GM12891 (cell line): ENCODE data around the gene LGALS4.

ENCODE experiments used
- POLR2A ChIP-seq: IDR thresholded peaks from 2 replicates; pipeline ENCODE4 v1.6.1; 2011; ENCODE audit warnings: low read depth, low read length, control low read depth
- POLR2AphosphoS5 ChIP-seq: IDR thresholded peaks from 2 replicates; pipeline ENCODE4 v1.6.1; 2011; ENCODE audit warnings: low read depth, low read length, control low read depth

GRCh38 chr19:38785187-38785699 lies 27.5 kb downstream of the LGALS4 start:
- no peak for TF ChIP-seq POLR2AphosphoS5
- no peak for TF ChIP-seq POLR2A
